A549 treated with ZK216348 at 1 μM for 4 hours (cell line): ENCODE data around the gene RHBG. TPM values are rescaled to one million over a fixed set of nuclear protein-coding genes. Genes with fewer than 3 reads are reported as not detected.

Experiments used
- total RNA-seq: library from RNA; stranded (reverse); fragments of 200-300 nt; extraction: Qiagen RNA extraction; gene quantifications from 5 replicates; pipeline ENCODE4 v1.2.3, GENCODE V29; 2022; ENCODE audit warnings: low read depth

Gene RHBG
- total RNA-seq: not detected in 5 replicates

GRCh38 chr1:156368889-156369684 lies at the start of gene RHBG:
Gene RHBG, plus strand, starts transcription at chr1:156369211. Its CDS starts 39 bp downstream, at chr1:156369250.

GRCh38 chr1:156338180-156338976 lies 30.6 kb upstream of the RHBG start, which contains the start of the genes CCT3 and TSACC:
Gene CCT3, minus strand, starts transcription at chr1:156338292. Its CDS starts 108 bp downstream, at chr1:156338184.
Gene TSACC, plus strand, starts transcription at chr1:156338526. Its CDS starts 1,232 bp downstream, at chr1:156339758.

Other genes starting within 250 kb of the RHBG start
- gene SEMA4A, start 215.6 kb upstream of the RHBG start, total RNA-seq: 0.26 to 0.46 TPM (median 0.42 TPM) in 5 replicates
- gene SLC25A44, start 175.1 kb upstream of the RHBG start, total RNA-seq: 24.0 to 30.8 TPM (median 26.1 TPM) in 5 replicates
- gene PMF1, start 156.2 kb upstream of the RHBG start, total RNA-seq: 54.8 to 62.6 TPM (median 56.8 TPM) in 5 replicates
- gene BGLAP, start 127.0 kb upstream of the RHBG start, total RNA-seq: 0.20 to 0.40 TPM (median 0.39 TPM) in 3 of 5 replicates, not detected in the others
- gene PAQR6, start 121.2 kb upstream of the RHBG start, total RNA-seq: 2.9 to 5.5 TPM (median 3.4 TPM) in 5 replicates
- 32.3 to 54.5 TPM (median 47.9 TPM) in 5 replicates for gene SMG5, start 86.4 kb upstream of the RHBG start, total RNA-seq
- 6.2 to 9.5 TPM (median 8.5 TPM) in 5 replicates for gene TMEM79, start 84.9 kb upstream of the RHBG start, total RNA-seq
- gene GLMP, start 73.5 kb upstream of the RHBG start, total RNA-seq: 33.5 to 46.4 TPM (median 44.5 TPM) in 5 replicates
- not detected in 5 replicates for gene VHLL, start 69.9 kb upstream of the RHBG start, total RNA-seq
- gene CCT3, start 30.9 kb upstream of the RHBG start, total RNA-seq: 379 to 436 TPM (median 410 TPM) in 5 replicates
- 1.7 to 3.2 TPM (median 2.2 TPM) in 5 replicates for gene TSACC, start 30.7 kb upstream of the RHBG start, total RNA-seq
- gene MEF2D, start 131.6 kb downstream of the RHBG start, total RNA-seq: 17.8 to 36.2 TPM (median 30.9 TPM) in 5 replicates
- gene IQGAP3, start 203.4 kb downstream of the RHBG start, total RNA-seq: 12.3 to 21.4 TPM (median 19.1 TPM) in 5 replicates
- not detected in 5 replicates for gene TTC24, start 210.5 kb downstream of the RHBG start, total RNA-seq
- 118 to 175 TPM (median 164 TPM) in 5 replicates for gene NAXE, start 222.6 kb downstream of the RHBG start, total RNA-seq
- gene GPATCH4, start 232.3 kb downstream of the RHBG start, total RNA-seq: 61.7 to 81.2 TPM (median 71.7 TPM) in 5 replicates